ENCODE data around the gene RAET1G. TPM values are rescaled to one million over a fixed set of nuclear protein-coding genes. Genes with fewer than 3 reads are reported as not detected.

The RAET1G gene
- total and polyA plus RNA-seq, 9 of the 15 experiments (the other 6 are each of a cell fraction or from before 2014, with no cell fraction given): 0.11 TPM; not detected in 8

DNA sequence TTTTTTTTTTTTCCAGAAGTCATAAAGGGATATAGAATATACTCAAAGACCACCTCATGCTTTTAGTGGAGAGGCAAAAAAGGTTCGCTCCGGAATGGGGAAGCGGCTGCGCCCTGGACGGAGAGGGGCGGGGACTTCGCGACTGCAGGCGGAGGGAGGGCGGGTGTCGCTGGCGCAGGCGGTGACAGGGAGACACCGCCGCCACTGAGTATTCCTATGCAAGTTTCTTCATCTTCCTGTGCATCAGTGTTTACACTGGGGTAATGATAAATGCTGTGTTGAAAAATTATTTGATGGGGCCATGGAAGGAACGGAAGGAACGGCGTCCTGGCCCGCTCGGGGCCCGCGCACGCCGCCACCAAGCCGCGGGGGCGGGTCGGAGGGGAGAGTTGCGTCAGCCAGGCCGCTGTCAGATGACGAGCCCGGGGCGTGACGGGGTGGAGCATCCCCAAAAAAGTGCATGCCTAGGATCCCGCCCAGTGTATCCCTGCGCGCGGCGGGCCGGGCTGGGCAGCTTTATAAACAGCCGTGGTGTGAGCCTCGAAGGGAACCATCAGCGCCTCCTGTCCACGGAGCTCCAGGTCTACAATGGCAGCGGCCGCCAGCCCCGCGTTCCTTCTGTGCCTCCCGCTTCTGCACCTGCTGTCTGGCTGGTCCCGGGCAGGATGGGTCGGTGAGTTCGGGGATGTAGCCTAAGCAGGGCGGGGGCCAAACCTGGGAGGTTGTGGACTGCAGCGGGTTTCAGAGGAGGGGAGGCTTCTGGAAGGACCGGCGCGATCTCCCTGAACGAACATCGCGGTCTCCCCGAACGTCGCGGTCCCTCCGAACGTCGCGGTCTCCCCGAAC, 40.8 kb upstream of the RAET1G start, which contains the start of gene ULBP1 (continued):
- TF ChIP-seq CHCHD3 (CRISPR knock-in tag; IDR thresholded peaks at IDR 0.05) (no peak), HES1 (IDR thresholded peaks at IDR 0.05; ENCODE audit: low read depth) (0 out of 2 replicates have a peak, but pooled peaks have one; percentile 54), ZNF121 (CRISPR knock-in tag; conservative IDR thresholded peaks at IDR 0.05) (no peak), ZNF184 (CRISPR knock-in tag; IDR thresholded peaks at IDR 0.05) (no peak), NCOA4 (IDR thresholded peaks at IDR 0.05; ENCODE audit: partially characterized antibody) (no peak), POLR2A (conservative IDR thresholded peaks at IDR 0.05) (peak; percentile 76), HMGXB4 (CRISPR knock-in tag; IDR thresholded peaks at IDR 0.05) (peak; percentile 45; the same call in 1 of the 2 replicates), HOMEZ (CRISPR knock-in tag; IDR thresholded peaks at IDR 0.05) (no peak), CHD1 (IDR thresholded peaks at IDR 0.05; ENCODE audit: low read length) (no peak), ARID3A (IDR thresholded peaks at IDR 0.05; ENCODE audit: borderline replicate concordance, low read depth, low read length) (no peak), CREM (IDR thresholded peaks at IDR 0.05; ENCODE audit: low read depth) (peak; percentile 94), ZNF778 (CRISPR knock-in tag; IDR thresholded peaks at IDR 0.05) (no peak), ZNF551 (CRISPR knock-in tag; IDR thresholded peaks at IDR 0.05) (no peak), FOXJ3 (CRISPR knock-in tag; IDR thresholded peaks at IDR 0.05) (no peak), RBM39 (optimal IDR thresholded peaks at IDR 0.05; ENCODE audit: low read depth, low read length) (no peak), NR1H2 (CRISPR knock-in tag; IDR thresholded peaks at IDR 0.05) (0 out of 2 replicates have a peak, but pooled peaks have one; percentile 16), TAF7 (tag; IDR thresholded peaks at IDR 0.05) (no peak; the same call in 1 of the 2 replicates), ZNF384 (IDR thresholded peaks at IDR 0.05; ENCODE audit: low read depth, low read length) (no peak), CCAR2 (IDR thresholded peaks at IDR 0.05; ENCODE audit: low read depth, low read length) (no peak), COPS2 (conservative IDR thresholded peaks at IDR 0.05) (no peak)
- TF ChIP-seq, protein P1, sequence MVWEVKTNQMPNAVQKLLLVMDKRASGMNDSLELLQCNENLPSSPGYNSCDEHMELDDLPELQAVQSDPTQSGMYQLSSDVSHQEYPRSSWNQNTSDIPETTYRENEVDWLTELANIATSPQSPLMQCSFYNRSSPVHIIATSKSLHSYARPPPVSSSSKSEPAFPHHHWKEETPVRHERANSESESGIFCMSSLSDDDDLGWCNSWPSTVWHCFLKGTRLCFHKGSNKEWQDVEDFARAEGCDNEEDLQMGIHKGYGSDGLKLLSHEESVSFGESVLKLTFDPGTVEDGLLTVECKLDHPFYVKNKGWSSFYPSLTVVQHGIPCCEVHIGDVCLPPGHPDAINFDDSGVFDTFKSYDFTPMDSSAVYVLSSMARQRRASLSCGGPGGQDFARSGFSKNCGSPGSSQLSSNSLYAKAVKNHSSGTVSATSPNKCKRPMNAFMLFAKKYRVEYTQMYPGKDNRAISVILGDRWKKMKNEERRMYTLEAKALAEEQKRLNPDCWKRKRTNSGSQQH (CRISPR knock-in tag; IDR thresholded peaks at IDR 0.05): no peak
